ACC112 (cell line): ENCODE measurements around the gene NT5C2.

ENCODE experiments used
- H2AFZ ChIP-seq: fragments of 200-600 bp; sonication (generic); one replicate; pipeline ENCODE4 v1.6.0; 2017; ENCODE audit warnings: antibody characterized with exemption, low read length; ENCODE audit not compliant: unreplicated experiment
- H3K27ac ChIP-seq: fragments of 200-600 bp; sonication (generic); 2 replicates; pipeline ENCODE4 v1.5.1; 2014; ENCODE audit warnings: low read depth, mild to moderate bottlenecking, antibody characterized with exemption, low read length, moderate library complexity
- H3K27me3 ChIP-seq: fragments of 200-600 bp; sonication (generic); 2 replicates; pipeline ENCODE4 v1.6.1; 2014; ENCODE audit warnings: mild to moderate bottlenecking, antibody characterized with exemption, low read length, moderate library complexity, mixed read lengths; ENCODE audit not compliant: insufficient read depth
- H3K36me3 ChIP-seq: fragments of 200-600 bp; sonication (generic); 2 replicates; pipeline ENCODE4 v1.6.1; 2016; ENCODE audit warnings: mild to moderate bottlenecking, antibody characterized with exemption, low read length, moderate library complexity, mixed read lengths; ENCODE audit not compliant: insufficient read depth
- H3K4me1 ChIP-seq: fragments of 200-600 bp; sonication (generic); one replicate; pipeline ENCODE4 v1.6.1; 2016; ENCODE audit warnings: low read length, mixed read lengths; ENCODE audit not compliant: insufficient read depth, unreplicated experiment, control insufficient read depth
- H3K4me3 ChIP-seq: fragments of 200-600 bp; sonication (generic); 2 replicates; pipeline ENCODE4 v1.5.1; 2014; ENCODE audit warnings: mild to moderate bottlenecking, low read depth, low read length
- H3K79me2 ChIP-seq: fragments of 200-600 bp; sonication (generic); one replicate; pipeline ENCODE4 v1.6.0; 2016; ENCODE audit warnings: low read length; ENCODE audit not compliant: control insufficient read depth, unreplicated experiment, insufficient read depth

NT5C2 gene

GRCh38 chr10:103042908-103043307 is 150.2 kb downstream of the NT5C2 start:
- Histone ChIP-seq H3K36me3 (no peaks in the 10 kb centered on the region), H3K27ac (no peak overlapping the region), H3K4me1 (no peaks in the 10 kb centered on the region), H3K4me3 (no peak overlapping the region), H2AFZ (no peak overlapping the region), H3K27me3 (no peaks in the 10 kb centered on the region), H3K79me2 (no peaks in the 10 kb centered on the region)

- no peak overlapping the region for H3K4me3 ChIP-seq
- no peak overlapping the region for H2AFZ ChIP-seq
- H3K27ac ChIP-seq: no peak overlapping the region
- H3K27me3 ChIP-seq: no peaks in the 10 kb centered on the region
- H3K79me2 ChIP-seq: no peaks in the 10 kb centered on the region
- H3K36me3 ChIP-seq: no peaks in the 10 kb centered on the region
- H3K4me1 ChIP-seq: no peaks in the 10 kb centered on the region
Measured at GRCh38 chr10:103042129-103042528, 150.9 kb downstream of the NT5C2 start.

GRCh38 chr10:103041391-103041790 is 151.7 kb downstream of the NT5C2 start:
- H3K27me3 ChIP-seq: no peaks in the 10 kb centered on the region
- H3K79me2 ChIP-seq: no peaks in the 10 kb centered on the region
- H3K36me3 ChIP-seq: no peaks in the 10 kb centered on the region
- H3K4me3 ChIP-seq: no peak overlapping the region
- H3K4me1 ChIP-seq: no peaks in the 10 kb centered on the region
- H3K27ac ChIP-seq: no peak overlapping the region
- no peak overlapping the region for H2AFZ ChIP-seq

GRCh38 chr10:103040418-103040817 is 152.7 kb downstream of the NT5C2 start:
- Histone ChIP-seq H3K79me2 (no peaks in the 10 kb centered on the region), H3K27ac (no peak overlapping the region), H3K4me3 (no peak overlapping the region), H2AFZ (no peak overlapping the region), H3K27me3 (no peaks in the 10 kb centered on the region), H3K36me3 (no peaks in the 10 kb centered on the region), H3K4me1 (no peaks in the 10 kb centered on the region)

GRCh38 chr10:103038570-103038969 is 154.5 kb downstream of the NT5C2 start:
- Histone ChIP-seq H3K4me3 (no peak overlapping the region), H3K79me2 (no peaks in the 10 kb centered on the region), H3K36me3 (no peaks in the 10 kb centered on the region), H3K27me3 (no peaks in the 10 kb centered on the region), H3K4me1 (no peaks in the 10 kb centered on the region), H2AFZ (no peak overlapping the region), H3K27ac (no peak overlapping the region)
